GM10266 (cell line): ENCODE data around the gene FRS2.

Source experiments
- DNase-seq: peaks from one replicate; pipeline ENCODE4 v3.0.0; 2012; ENCODE audit errors: extremely low spot score
- TF ChIP-seq, protein P1 (sequence below): IDR thresholded peaks from 2 replicates; pipeline ENCODE4 v1.5.1; 2012; ENCODE audit warnings: mild to moderate bottlenecking, low read depth; ENCODE audit not compliant: control insufficient read depth, insufficient read depth; ENCODE audit errors: missing control alignments

Gene FRS2

DNA sequence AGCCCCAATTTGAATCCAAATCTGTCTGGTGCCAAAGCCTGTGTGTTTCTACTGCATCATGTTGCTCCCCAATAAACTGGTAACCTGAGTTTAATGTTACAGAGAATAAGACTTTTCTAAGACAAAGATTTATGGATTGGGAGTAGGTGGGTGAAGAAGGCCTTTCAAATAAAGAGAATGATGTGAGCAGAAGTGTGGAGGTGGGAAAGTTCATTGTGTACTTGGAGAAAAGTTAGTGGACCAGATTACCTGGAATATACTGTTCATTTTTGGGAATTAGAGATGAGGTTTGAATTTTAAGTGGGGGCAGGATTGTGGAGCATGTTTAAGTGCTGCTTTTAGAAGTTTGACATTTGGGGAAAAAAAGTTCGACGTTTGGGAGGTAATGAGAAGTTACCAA lies 3.1 kb downstream of the FRS2 start:
- DNase-seq, result no peak
- TF ChIP-seq, protein P1, sequence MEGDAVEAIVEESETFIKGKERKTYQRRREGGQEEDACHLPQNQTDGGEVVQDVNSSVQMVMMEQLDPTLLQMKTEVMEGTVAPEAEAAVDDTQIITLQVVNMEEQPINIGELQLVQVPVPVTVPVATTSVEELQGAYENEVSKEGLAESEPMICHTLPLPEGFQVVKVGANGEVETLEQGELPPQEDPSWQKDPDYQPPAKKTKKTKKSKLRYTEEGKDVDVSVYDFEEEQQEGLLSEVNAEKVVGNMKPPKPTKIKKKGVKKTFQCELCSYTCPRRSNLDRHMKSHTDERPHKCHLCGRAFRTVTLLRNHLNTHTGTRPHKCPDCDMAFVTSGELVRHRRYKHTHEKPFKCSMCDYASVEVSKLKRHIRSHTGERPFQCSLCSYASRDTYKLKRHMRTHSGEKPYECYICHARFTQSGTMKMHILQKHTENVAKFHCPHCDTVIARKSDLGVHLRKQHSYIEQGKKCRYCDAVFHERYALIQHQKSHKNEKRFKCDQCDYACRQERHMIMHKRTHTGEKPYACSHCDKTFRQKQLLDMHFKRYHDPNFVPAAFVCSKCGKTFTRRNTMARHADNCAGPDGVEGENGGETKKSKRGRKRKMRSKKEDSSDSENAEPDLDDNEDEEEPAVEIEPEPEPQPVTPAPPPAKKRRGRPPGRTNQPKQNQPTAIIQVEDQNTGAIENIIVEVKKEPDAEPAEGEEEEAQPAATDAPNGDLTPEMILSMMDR, result no peak

DNA sequence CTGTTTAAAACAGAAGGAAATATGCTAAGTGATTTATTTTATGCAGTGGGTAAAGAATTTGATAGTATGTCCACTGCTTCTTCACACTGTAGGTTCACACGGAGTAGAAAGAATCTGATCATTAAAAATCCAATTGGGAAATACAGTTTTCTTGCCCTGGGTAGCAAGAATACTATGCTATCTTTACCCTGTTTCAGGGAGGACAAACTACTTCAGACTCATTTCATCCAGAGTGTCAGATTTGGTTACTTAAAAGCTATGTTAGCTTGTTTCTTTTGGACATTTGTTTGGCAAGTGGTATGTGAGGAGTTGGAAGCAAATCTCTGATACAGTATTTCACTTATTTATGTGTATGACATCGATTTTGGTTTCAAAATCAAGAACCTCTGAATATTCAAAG lies 4.3 kb downstream of the FRS2 start:
- TF ChIP-seq, protein P1, result no peak
- DNase-seq, result no peak

DNA sequence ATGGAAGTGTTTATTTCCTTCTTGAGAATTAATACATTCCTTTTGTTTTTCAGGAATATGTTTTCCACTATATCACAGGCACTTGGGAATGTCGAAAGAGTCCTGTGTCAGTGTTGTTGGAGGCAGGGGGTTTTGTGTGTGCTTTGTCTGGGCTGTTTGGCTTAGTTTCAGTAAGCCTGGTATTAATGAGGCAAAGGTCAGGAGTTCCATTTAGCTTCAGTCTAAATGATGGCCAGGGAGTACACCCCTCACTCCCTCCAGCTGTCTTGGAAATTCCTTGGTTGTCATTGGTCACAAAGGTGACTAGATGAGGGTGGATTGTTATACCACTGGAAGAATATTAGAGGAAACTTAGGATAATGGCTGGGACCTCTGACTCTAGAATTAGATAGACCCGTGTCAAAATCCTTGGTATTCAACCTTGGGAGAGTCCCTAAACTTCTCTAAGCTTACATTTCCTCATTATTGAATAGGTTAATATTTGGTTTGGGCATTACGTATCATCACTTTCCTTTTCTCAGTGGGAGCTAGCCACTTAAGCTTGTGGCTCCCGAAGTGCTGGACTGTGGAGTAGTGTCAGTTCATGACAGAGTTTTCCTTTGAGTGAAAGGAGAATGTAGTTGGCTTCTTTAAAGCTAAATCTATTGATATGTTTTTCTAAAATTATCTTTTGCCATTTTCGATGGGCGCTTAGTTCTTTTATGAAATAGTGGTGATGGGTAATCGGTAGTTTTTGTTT lies 5.2 kb downstream of the FRS2 start:
- no peak for DNase-seq
- TF ChIP-seq, protein P1, result no peak

DNA sequence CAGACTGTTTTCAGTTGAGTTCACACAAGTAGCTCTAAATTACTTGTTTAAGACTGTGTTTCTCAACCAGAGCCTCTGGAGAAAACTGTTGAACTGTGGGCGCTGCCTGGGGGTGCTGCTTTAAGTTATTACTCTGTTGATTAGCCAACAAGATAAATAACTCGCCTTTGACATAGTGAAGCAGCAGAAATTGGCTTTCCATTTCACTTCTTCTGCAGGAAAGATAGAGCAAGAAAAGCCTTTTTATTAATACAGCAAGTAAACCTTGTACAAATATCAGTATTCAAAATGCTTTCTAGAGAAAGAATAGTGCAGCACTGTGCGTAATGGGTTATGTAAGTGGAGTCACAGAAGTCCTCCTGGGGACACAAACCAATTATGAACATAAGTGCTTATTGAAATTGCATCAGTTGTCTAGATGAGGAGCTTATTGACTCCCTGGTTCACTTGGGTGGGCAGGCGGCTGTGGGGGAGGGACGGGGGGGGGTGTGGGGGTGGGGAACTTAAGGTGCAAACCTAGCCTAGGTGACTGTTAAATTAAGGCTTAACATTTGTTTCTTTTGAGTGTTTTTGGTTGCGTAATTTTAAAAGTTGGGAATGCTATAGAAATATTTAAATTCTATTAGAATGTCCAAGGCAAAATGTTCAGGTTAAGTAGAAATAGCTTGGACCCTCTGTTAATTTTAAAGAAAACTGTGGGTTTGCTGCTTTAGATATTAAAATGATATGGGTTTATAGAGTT lies 6.3 kb downstream of the FRS2 start:
- no peak for DNase-seq
- TF ChIP-seq, protein P1, result no peak

DNA sequence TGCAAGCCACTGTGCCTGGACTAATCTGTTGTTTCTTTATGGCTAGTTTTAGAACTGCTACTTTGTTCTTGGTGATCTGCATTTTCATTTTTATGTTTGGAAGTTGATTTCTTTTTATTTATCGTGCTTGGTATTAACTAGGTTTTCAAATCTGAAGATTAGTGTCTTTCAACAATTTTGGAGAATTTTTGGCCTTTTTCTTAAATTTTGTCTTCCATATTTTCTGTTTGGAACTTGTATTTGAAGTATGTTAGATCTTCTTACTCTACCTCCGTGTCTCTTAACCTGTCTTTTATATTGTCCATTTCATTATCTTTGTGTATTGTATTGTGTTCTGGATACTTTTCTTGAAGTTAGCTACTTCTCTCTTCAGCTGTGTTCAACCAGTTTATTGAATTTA lies 9.5 kb downstream of the FRS2 start:
- TF ChIP-seq, protein P1, result no peak
- no peak for DNase-seq

DNA sequence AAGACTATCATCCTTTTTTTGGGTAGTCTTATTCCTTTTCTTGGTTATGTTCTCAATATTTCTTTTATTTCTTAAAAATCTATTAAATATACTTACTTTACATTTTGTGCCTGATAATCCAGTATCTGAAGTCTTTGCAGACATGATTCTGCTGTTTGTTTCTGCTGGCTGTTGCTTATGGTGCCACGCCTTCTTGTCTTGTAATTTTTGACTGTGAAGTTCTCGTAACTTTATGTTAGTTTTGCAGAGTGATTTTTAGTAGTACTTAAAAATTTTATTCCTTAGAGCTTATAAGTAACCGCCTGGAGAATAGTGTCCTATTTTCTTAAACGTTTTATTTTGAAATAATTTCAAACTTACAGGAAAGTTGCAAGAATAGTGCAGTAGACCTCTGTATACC lies 10.5 kb downstream of the FRS2 start:
- TF ChIP-seq, protein P1, result no peak
- DNase-seq, result no peak

DNA sequence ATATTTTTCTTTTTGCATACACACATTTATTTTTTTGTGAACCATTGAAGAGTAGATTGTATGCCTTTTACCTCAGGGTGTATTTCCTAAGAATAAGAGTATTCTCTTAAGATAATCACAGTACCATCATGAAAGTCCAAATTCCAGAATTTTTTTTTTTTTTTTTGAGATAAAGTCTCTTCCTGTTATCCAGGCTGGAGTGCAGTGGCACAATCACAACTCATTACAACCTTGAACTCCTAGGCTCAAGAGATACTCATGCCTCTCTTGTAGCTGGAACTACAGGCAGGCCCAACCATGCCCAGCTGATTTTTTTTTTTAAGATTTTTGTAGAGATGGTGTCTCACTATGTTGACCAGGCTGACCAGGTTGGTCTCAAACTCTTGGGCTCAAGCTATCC lies 10.9 kb downstream of the FRS2 start:
- TF ChIP-seq, protein P1, result no peak

More for the DNA sequence above, 10.9 kb downstream of the FRS2 start:
- no peak for DNase-seq
